SK-N-SH (cell line): Measurements from ENCODE around the gene IL20. TPM values are rescaled to one million over a fixed set of nuclear protein-coding genes. Genes with fewer than 3 reads are reported as not detected.

Experiments used
- CTCF ChIA-PET: fragments of 300-600, 350-600 bp; formaldehyde crosslinking; extraction: SDS; loops from one replicate; lab custom pipeline; 2021; lab: Yijun Ruan, JAX
- POLR2A ChIA-PET: fragments of 350-600 bp; sonication (Branson Sonifier 250); formaldehyde crosslinking; extraction: SDS; loops from one replicate; lab custom pipeline; 2020; ENCODE audit warnings: antibody characterized with exemption, inconsistent platforms; lab: Yijun Ruan, JAX
- DNase-seq: peaks from one replicate; pipeline ENCODE4 v3.0.0; 2012
- H2AFZ ChIP-seq: fragments of 200-600 bp; sonication (generic); 2 replicates; pipeline ENCODE4 v1.8.1; 2016; ENCODE audit warnings: antibody characterized with exemption, mild to moderate bottlenecking, low read depth
- H3F3A ChIP-seq: fragments of 200-600 bp; sonication (generic); replicated peaks from 2 replicates; pipeline ENCODE3; 2016; ENCODE audit warnings: antibody characterized with exemption, mild to moderate bottlenecking; ENCODE audit not compliant: insufficient read depth
- H3K27ac ChIP-seq, 2 experiments: fragments of 200-500 bp in 1 of 2; fragments of 200-600 bp in 1 of 2; sonication (Bioruptor generic) in 1 of 2; sonication (generic), shearing (Covaris generic) in 1 of 2; 2 replicates each; pipeline versions ENCODE4 v1.5.1 to v1.6.1; 2014 to 2016; ENCODE audit warnings: low read depth in 2 of 2, inconsistent platforms in 1 of 2, low read length in 1 of 2, mild to moderate bottlenecking in 1 of 2, mixed read lengths in 1 of 2
- H3K27me3 ChIP-seq: fragments of 200-600 bp; sonication (generic), shearing (Covaris generic); 2 replicates; pipeline ENCODE4 v1.6.1; 2016; ENCODE audit warnings: mixed run types; ENCODE audit not compliant: insufficient read depth
- H3K36me3 ChIP-seq, 2 experiments: fragments of 200-500 bp in 1 of 2; fragments of 200-600 bp in 1 of 2; sonication (Bioruptor generic) in 1 of 2; sonication (generic) in 1 of 2; replicated peaks in 1 of 2; 2 replicates each; pipeline versions ENCODE3 to v1.5.1; 2014 to 2016; ENCODE audit warnings: low read length in 1 of 2, mild to moderate bottlenecking in 1 of 2; ENCODE audit not compliant: insufficient read depth in 2 of 2, control insufficient read depth in 1 of 2
- H3K4me1 ChIP-seq, 2 experiments: fragments of 200-500 bp in 1 of 2; fragments of 200-600 bp in 1 of 2; sonication (Bioruptor generic) in 1 of 2; sonication (generic), shearing (Covaris generic) in 1 of 2; 2 replicates each; pipeline versions ENCODE4 v1.5.1 to v1.6.1; 2014 to 2016; ENCODE audit warnings: low read depth in 1 of 2, low read length in 1 of 2, mixed run types in 1 of 2; ENCODE audit not compliant: insufficient read depth in 2 of 2, control insufficient read depth in 1 of 2
- H3K4me2 ChIP-seq: fragments of 200-600 bp; sonication (generic), shearing (Covaris generic); 2 replicates; pipeline ENCODE4 v1.6.1; 2017; ENCODE audit warnings: mixed run types
- H3K4me3 ChIP-seq, 2 experiments: fragments of 200-500 bp in 1 of 2; fragments of 200-600 bp in 1 of 2; sonication (Bioruptor generic) in 1 of 2; sonication (generic), shearing (Covaris generic) in 1 of 2; 2 replicates each; pipeline versions ENCODE4 v1.5.1 to v1.8.1; 2014 to 2016; ENCODE audit warnings: low read depth in 2 of 2, inconsistent platforms in 1 of 2, low read length in 1 of 2, mild to moderate bottlenecking in 1 of 2, mixed read lengths in 1 of 2, moderate library complexity in 1 of 2
- H3K79me2 ChIP-seq: fragments of 200-600 bp; sonication (generic); 2 replicates; pipeline ENCODE4 v1.8.1; 2017; ENCODE audit warnings: mild to moderate bottlenecking; ENCODE audit not compliant: insufficient read depth
- H3K9ac ChIP-seq: fragments of 200-600 bp; sonication (generic); 2 replicates; pipeline ENCODE4 v1.6.1; 2017; ENCODE audit warnings: mixed run types
- H3K9me2 ChIP-seq: fragments of 200-600 bp; sonication (generic); 2 replicates; pipeline ENCODE4 v1.6.1; 2017; ENCODE audit warnings: mixed run types
- H3K9me3 ChIP-seq: fragments of 200-600 bp; sonication (generic); 2 replicates; pipeline ENCODE4 v1.6.1; 2017; ENCODE audit warnings: mixed run types, mild to moderate bottlenecking, moderate library complexity
- H4K20me1 ChIP-seq: fragments of 200-600 bp; sonication (generic); 2 replicates; pipeline ENCODE4 v1.6.1; 2017; ENCODE audit warnings: mild to moderate bottlenecking, mixed run types; ENCODE audit not compliant: insufficient read depth
- ELF1 ChIP-seq: IDR thresholded peaks from 2 replicates; pipeline ENCODE4 v1.4.0; 2012
- EP300 ChIP-seq, 2 experiments: IDR thresholded peaks; 2 replicates each; pipeline versions ENCODE4 v1.4.0 to v1.6.1; 2012; ENCODE audit warnings: borderline replicate concordance in 1 of 2, low read depth in 1 of 2, low read length in 1 of 2
- FOSL2 ChIP-seq: IDR thresholded peaks from 2 replicates; pipeline ENCODE4 v1.4.0; 2012; ENCODE audit warnings: low read depth, mild to moderate bottlenecking, moderate library complexity, borderline replicate concordance
- FOXJ3 ChIP-seq: sonication (generic); formaldehyde crosslinking; IDR thresholded peaks from 2 replicates; pipeline ENCODE4 v1.5.1; 2020; ENCODE audit warnings: mild to moderate bottlenecking, missing genetic modification reagents
- FOXM1 ChIP-seq: IDR thresholded peaks from 2 replicates; pipeline ENCODE4 v1.4.0; 2012; ENCODE audit warnings: low read depth, mild to moderate bottlenecking
- JUND ChIP-seq: IDR thresholded peaks from 2 replicates; pipeline ENCODE4 v1.4.0; 2012
- NFIC ChIP-seq: IDR thresholded peaks from 2 replicates; pipeline ENCODE4 v1.4.0; 2012; ENCODE audit warnings: borderline replicate concordance
- NRF1 ChIP-seq: IDR thresholded peaks from 2 replicates; pipeline ENCODE4 v1.6.1; 2012; ENCODE audit warnings: low read depth, mild to moderate bottlenecking, low read length
- POLR2AphosphoS5 ChIP-seq: IDR thresholded peaks from 2 replicates; pipeline ENCODE4 v1.6.1; 2012; ENCODE audit warnings: low read depth, low read length
- RAD21 ChIP-seq: IDR thresholded peaks from 2 replicates; pipeline ENCODE4 v1.6.1; 2012; ENCODE audit warnings: mild to moderate bottlenecking, low read length
- RCOR1 ChIP-seq: fragments of 150-350 bp; IDR thresholded peaks from 2 replicates; pipeline ENCODE4 v1.6.1; 2017; ENCODE audit warnings: antibody characterized with exemption, low read length
- TAF1 ChIP-seq: IDR thresholded peaks from 2 replicates; pipeline ENCODE4 v1.6.1; 2012; ENCODE audit warnings: low read depth, mild to moderate bottlenecking, low read length, moderate library complexity, borderline replicate concordance
- TCF12 ChIP-seq: IDR thresholded peaks from 2 replicates; pipeline ENCODE4 v1.4.0; 2012
- TEAD4 ChIP-seq: IDR thresholded peaks from 2 replicates; pipeline ENCODE4 v1.4.0; 2012; ENCODE audit warnings: mild to moderate bottlenecking, borderline replicate concordance; ENCODE audit not compliant: insufficient read depth
- WGBS: methylation state at CpG from one replicate; pipeline ENCODE4 v1.1.6; 2017; ENCODE audit warnings: low lambda C conversion rate; 5-methylcytosine and 5-hydroxymethylcytosine counted together
- polyA plus RNA-seq, 3 experiments: library from polyadenylated mRNA; depleted of rRNA; stranded (reverse); fragments of >200 nt; gene quantifications; 2 replicates each; pipeline ENCODE4 v1.2.3, GENCODE V29; 2012
- TF ChIP-seq, protein P1 (sequence below): fragments of 150-350 bp; IDR thresholded peaks from 2 replicates; pipeline ENCODE4 v1.6.1; 2017; ENCODE audit warnings: antibody characterized with exemption, low read length, low read depth, borderline replicate concordance
- TF ChIP-seq, protein P2 (sequence below): fragments of 200-600 bp; sonication (generic); IDR thresholded peaks from 2 replicates; pipeline ENCODE4 v1.6.1; 2017; ENCODE audit warnings: antibody characterized with exemption, mild to moderate bottlenecking, moderate library complexity
- TF ChIP-seq, protein P3 (sequence below): IDR thresholded peaks from 2 replicates; pipeline ENCODE4; 2012
- TF ChIP-seq, protein P4 (sequence below): IDR thresholded peaks from 2 replicates; pipeline ENCODE4 v1.4.0; 2012; ENCODE audit warnings: low read depth

IL20 gene
- polyA plus RNA-seq, 1 of the 3 experiments (the other 2 are of a cell fraction) = not detected

DNA sequence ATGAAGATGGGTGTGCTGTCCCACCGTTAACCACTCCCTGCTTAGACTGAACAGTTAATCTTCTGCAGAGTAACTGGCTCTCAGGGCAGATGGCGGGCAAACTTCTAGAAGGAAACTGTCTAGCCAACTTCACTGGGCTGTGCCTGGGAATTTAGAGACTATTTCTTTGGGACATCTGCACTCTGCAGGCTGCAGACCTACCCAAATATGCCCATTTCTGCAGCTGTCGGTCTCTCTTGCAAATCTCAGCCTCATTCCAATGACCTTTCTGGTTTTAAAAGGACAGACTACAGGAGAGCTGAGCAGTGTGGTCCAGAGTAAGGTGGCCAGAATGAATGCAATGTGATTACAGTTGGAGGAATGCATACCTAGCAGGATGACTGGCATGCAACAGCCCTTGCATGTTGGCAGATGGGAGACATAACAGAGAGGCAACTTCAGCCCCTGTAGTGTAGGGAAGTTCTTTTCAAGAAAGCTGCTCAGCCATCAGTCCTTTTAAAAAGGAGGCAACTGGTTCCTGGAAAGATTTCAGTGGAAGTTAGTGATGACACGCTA lies 26.3 kb upstream of the IL20 start:
- H3K27me3 ChIP-seq = no peaks in the 10 kb centered on the region
- no peaks in the 10 kb centered on the region for H3K9me3 ChIP-seq
- H3K9ac ChIP-seq = no peak overlapping the region
- no peaks in the 10 kb centered on the region for H3K9me2 ChIP-seq
- ChIA-PET POLR2A (no interaction called here), CTCF (interaction anchor here (1.5 to 2.2 kb wide), 2 partner anchors 26 to 104 kb away, joined by 3 to 5 read pairs; partner anchors contain the start of gene IL20)
- H4K20me1 ChIP-seq = no peaks in the 10 kb centered on the region
- H3K36me3 ChIP-seq = no peaks in the 10 kb centered on the region
- no peak overlapping the region for H3K4me3 ChIP-seq
- peaks cover 0 to 4% of the 10 kb centered on the region in 2 experiments; a peak in 1 of 4 replicates for H3K4me1 ChIP-seq
- no peak overlapping the region for H3K4me2 ChIP-seq
- H3K79me2 ChIP-seq = no peaks in the 10 kb centered on the region
- no peak overlapping the region for H3K27ac ChIP-seq
- 74% methylated on average over 4 of the region's 4 CpGs for whole genome bisulfite sequencing
- no peak overlapping the region for H2AFZ ChIP-seq
- DNase-seq = no peak
- no peaks in the 10 kb centered on the region for H3F3A ChIP-seq
- TF ChIP-seq FOXM1 (no peak), RCOR1 (no peak), TEAD4 (no peak), NRF1 (no peak), ELF1 (no peak), EP300 (IDR thresholded peaks at IDR 0.05; ENCODE audit: borderline replicate concordance in 1 of 2, low read depth in 1 of 2, low read length in 1 of 2) (no peak), POLR2AphosphoS5 (no peak), RAD21 (no peak), JUND (no peak), FOXJ3 (CRISPR knock-in tag) (no peak)
- TF ChIP-seq, protein P1, sequence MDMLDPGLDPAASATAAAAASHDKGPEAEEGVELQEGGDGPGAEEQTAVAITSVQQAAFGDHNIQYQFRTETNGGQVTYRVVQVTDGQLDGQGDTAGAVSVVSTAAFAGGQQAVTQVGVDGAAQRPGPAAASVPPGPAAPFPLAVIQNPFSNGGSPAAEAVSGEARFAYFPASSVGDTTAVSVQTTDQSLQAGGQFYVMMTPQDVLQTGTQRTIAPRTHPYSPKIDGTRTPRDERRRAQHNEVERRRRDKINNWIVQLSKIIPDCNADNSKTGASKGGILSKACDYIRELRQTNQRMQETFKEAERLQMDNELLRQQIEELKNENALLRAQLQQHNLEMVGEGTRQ = no peak
- TF ChIP-seq, protein P2, sequence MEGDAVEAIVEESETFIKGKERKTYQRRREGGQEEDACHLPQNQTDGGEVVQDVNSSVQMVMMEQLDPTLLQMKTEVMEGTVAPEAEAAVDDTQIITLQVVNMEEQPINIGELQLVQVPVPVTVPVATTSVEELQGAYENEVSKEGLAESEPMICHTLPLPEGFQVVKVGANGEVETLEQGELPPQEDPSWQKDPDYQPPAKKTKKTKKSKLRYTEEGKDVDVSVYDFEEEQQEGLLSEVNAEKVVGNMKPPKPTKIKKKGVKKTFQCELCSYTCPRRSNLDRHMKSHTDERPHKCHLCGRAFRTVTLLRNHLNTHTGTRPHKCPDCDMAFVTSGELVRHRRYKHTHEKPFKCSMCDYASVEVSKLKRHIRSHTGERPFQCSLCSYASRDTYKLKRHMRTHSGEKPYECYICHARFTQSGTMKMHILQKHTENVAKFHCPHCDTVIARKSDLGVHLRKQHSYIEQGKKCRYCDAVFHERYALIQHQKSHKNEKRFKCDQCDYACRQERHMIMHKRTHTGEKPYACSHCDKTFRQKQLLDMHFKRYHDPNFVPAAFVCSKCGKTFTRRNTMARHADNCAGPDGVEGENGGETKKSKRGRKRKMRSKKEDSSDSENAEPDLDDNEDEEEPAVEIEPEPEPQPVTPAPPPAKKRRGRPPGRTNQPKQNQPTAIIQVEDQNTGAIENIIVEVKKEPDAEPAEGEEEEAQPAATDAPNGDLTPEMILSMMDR = no peak
- TF ChIP-seq, protein P3, sequence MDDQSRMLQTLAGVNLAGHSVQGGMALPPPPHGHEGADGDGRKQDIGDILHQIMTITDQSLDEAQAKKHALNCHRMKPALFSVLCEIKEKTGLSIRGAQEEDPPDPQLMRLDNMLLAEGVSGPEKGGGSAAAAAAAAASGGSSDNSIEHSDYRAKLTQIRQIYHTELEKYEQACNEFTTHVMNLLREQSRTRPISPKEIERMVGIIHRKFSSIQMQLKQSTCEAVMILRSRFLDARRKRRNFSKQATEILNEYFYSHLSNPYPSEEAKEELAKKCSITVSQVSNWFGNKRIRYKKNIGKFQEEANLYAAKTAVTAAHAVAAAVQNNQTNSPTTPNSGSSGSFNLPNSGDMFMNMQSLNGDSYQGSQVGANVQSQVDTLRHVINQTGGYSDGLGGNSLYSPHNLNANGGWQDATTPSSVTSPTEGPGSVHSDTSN = no peak

DNA sequence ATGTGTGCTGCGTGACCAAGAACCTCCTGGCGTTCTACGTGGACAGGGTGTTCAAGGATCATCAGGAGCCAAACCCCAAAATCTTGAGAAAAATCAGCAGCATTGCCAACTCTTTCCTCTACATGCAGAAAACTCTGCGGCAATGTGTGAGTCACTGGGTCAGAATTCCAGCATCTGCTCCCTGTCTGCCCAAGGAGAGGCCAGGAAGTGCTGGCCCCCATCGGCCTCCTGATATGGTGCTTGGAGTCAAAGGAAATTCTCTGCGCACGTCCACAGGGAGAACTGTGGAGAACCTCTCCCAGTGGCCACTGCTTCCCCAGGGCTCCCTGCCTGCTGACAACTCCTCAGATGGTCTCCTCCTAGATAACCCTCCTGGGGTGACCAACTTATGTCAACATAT lies 25.6 kb upstream of the IL20 start:
- no peak overlapping the region for H3K27ac ChIP-seq
- no peak overlapping the region for H3K9ac ChIP-seq
- H2AFZ ChIP-seq = peak overlapping the region; percentile 73; the same call in 1 of the 2 replicates
- H3K4me3 ChIP-seq = no peak overlapping the region
- ChIA-PET CTCF (no interaction called here), POLR2A (no interaction called here)
- peaks cover 0 to 4% of the 10 kb centered on the region in 2 experiments; a peak in 1 of 4 replicates for H3K4me1 ChIP-seq
- no peaks in the 10 kb centered on the region for H3K9me3 ChIP-seq
- H3K79me2 ChIP-seq = no peaks in the 10 kb centered on the region
- DNase-seq = no peak
- H3K36me3 ChIP-seq = no peaks in the 10 kb centered on the region
- H3K27me3 ChIP-seq = no peaks in the 10 kb centered on the region
- H4K20me1 ChIP-seq = no peaks in the 10 kb centered on the region
- no peaks in the 10 kb centered on the region for H3F3A ChIP-seq
- TF ChIP-seq NFIC (peak; percentile 37; the same call in 1 of the 2 replicates), TAF1 (no peak), FOSL2 (peak; percentile 73; the same call in 1 of the 2 replicates), TCF12 (peak; percentile 71), NRF1 (no peak), TEAD4 (0 out of 2 replicates have a peak, but pooled peaks have one; percentile 33)
- TF ChIP-seq, protein P4, sequence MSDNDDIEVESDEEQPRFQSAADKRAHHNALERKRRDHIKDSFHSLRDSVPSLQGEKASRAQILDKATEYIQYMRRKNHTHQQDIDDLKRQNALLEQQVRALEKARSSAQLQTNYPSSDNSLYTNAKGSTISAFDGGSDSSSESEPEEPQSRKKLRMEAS = 0 out of 2 replicates have a peak, but pooled peaks have one; percentile 19
- 49% methylated on average over 7 of the region's 7 CpGs for WGBS
- H3K4me2 ChIP-seq = peak overlapping the region; percentile 32
- H3K9me2 ChIP-seq = no peaks in the 10 kb centered on the region
